ENCODE results near the gene TMEM270. TPM values are rescaled to one million over a fixed set of nuclear protein-coding genes. Genes with fewer than 3 reads are reported as not detected.
A peak's percentile ranks its signal among the peaks of the same experiment; 100 is the strongest.

TMEM270 gene
- total and polyA plus RNA-seq, 2 of the 8 experiments (the other 6 are each of a cell fraction or from before 2014, with no cell fraction given), result 0.26 TPM; not detected in 1

DNA sequence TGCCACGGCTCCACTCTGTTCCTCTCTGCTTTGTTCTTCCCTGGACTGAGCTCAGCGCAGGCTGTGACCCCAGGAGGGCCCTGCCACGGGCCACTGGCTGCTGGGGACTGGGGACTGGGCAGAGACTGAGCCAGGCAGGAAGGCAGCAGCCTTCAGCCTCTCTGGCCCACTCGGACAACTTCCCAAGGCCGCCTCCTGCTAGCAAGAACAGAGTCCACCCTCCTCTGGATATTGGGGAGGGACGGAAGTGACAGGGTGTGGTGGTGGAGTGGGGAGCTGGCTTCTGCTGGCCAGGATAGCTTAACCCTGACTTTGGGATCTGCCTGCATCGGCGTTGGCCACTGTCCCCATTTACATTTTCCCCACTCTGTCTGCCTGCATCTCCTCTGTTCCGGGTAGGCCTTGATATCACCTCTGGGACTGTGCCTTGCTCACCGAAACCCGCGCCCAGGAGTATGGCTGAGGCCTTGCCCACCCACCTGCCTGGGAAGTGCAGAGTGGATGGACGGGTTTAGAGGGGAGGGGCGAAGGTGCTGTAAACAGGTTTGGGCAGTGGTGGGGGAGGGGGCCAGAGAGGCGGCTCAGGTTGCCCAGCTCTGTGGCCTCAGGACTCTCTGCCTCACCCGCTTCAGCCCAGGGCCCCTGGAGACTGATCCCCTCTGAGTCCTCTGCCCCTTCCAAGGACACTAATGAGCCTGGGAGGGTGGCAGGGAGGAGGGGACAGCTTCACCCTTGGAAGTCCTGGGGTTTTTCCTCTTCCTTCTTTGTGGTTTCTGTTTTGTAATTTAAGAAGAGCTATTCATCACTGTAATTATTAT lies 28.9 kb upstream of the TMEM270 start:
- ChIA-PET POLR2A (ENCODE audit: partially characterized antibody) (interaction anchor here (0.6 to 6.8 kb wide), 16 partner anchors 9 to 210 kb away, joined by 3 to 96 read pairs (median 5); partner anchors contain the start of genes ABHD11 and METTL27), CTCF (ENCODE audit: partially characterized antibody) (interaction anchor here (0.6 to 4.9 kb wide), 14 partner anchors 8 to 303 kb away, joined by 3 to 52 read pairs (median 4); partner anchors contain the start of gene ABHD11)
- Histone ChIP-seq H3K4ac (replicated peaks; ENCODE audit: insufficient read length, low read depth, low read length) (peak overlapping the region; percentile 83), H3K4me3 (ENCODE audit: extremely low read depth in 1 of 4, insufficient read depth in 2 of 4, low read depth in 3 of 4, low read length in 4 of 4) (peak overlapping the region; percentile 43 to 63 (median 60)), H4K20me1 (replicated peaks in 1 of 2; ENCODE audit: control insufficient read depth in 1 of 2, insufficient read depth in 2 of 2, low read length in 2 of 2) (no peaks in the 10 kb centered on the region), H3K4me1 (replicated peaks in 1 of 4; ENCODE audit: control insufficient read depth in 3 of 4, insufficient read depth in 4 of 4, low read length in 3 of 4) (peaks cover 22 to 56% (median 43%) of the 10 kb centered on the region in 4 experiments), H3K23me2 (ENCODE audit: low read depth, low read length) (peaks cover 17% of the 10 kb centered on the region; the same call in 1 of the 2 replicates), H3K14ac (ENCODE audit: insufficient read length) (no peak overlapping the region), H3K27me3 (replicated peaks in 1 of 4; ENCODE audit: control insufficient read depth in 3 of 4, extremely low read depth in 1 of 4, insufficient read depth in 3 of 4, low read length in 3 of 4) (peaks cover 0 to 4% (median 0%) of the 10 kb centered on the region in 4 experiments; a peak in 2 of 7 replicates), H3K27ac (ENCODE audit: low read depth, low read length) (peak overlapping the region; percentile 94), H2AK5ac (ENCODE audit: low read depth, low read length) (peak overlapping the region; percentile 84), H3K18ac (ENCODE audit: extremely low read depth, low read length) (peak overlapping the region; percentile 99), H2BK20ac (ENCODE audit: low read length) (peak overlapping the region; percentile 100; the same call in 1 of the 2 replicates), H2AFZ (ENCODE audit: low read length) (no peak overlapping the region), H3K36me3 (ENCODE audit: control insufficient read depth in 2 of 4, insufficient read depth in 4 of 4, low read length in 3 of 4) (no peaks in the 10 kb centered on the region; a peak in 1 of 8 replicates), H4K5ac (ENCODE audit: insufficient read length, low read depth, low read length) (peak overlapping the region; percentile 80), H3K56ac (replicated peaks; ENCODE audit: insufficient read length, low read depth, low read length) (peak overlapping the region; percentile 86), H3K79me1 (ENCODE audit: low read depth, low read length) (peaks cover 5% of the 10 kb centered on the region; the same call in 1 of the 2 replicates), H3K23ac (ENCODE audit: insufficient read length) (no peak overlapping the region), H4K8ac (ENCODE audit: extremely low read depth, insufficient read depth, low read length) (peak overlapping the region; percentile 95), H3K9ac (replicated peaks in 1 of 4; ENCODE audit: extremely low read depth in 1 of 4, low read depth in 3 of 4, low read length in 3 of 4) (peak overlapping the region; percentile 46 to 76 (median 70)), H3K4me2 (ENCODE audit: insufficient read depth in 1 of 2, low read depth in 2 of 2, low read length in 2 of 2) (peak overlapping the region; percentile 63 to 82), H4K91ac (replicated peaks; ENCODE audit: insufficient read length, low read length) (peak overlapping the region; percentile 95), H2BK120ac (replicated peaks; ENCODE audit: low read depth, low read length) (peak overlapping the region; percentile 7), H3K9me3 (ENCODE audit: insufficient read depth in 2 of 2, low read depth in 1 of 2, low read length in 1 of 2) (peaks cover 5 to 7% of the 10 kb centered on the region in 2 experiments; a peak in 2 of 4 replicates), H2BK12ac (ENCODE audit: low read depth, low read length) (peak overlapping the region; percentile 97), H3K79me2 (ENCODE audit: control insufficient read depth in 1 of 2, insufficient read depth in 2 of 2, low read length in 2 of 2) (no peaks in the 10 kb centered on the region; a peak in 1 of 4 replicates), H2BK5ac (ENCODE audit: low read depth, low read length) (peak overlapping the region; percentile 92), H2BK15ac (ENCODE audit: low read length) (peak overlapping the region; percentile 10; the same call in 1 of the 2 replicates)
- WGBS, 2 experiments (ENCODE audit: extremely low coverage in 1 of 2, insufficient coverage in 1 of 2, insufficient read length in 1 of 2, insufficient replicate concordance in 2 of 2, low coverage in 1 of 2, low lambda C conversion rate in 2 of 2, missing lambda C conversion rate in 1 of 2), result 7% methylated on average over 16 of the region's 16 CpGs; no CpG with 5 or more reads in 1 of the 2 experiments
- peak in 1 of 2 experiments; percentile 91 for DNase-seq (ENCODE audit: low read depth in 1 of 2, low spot score in 2 of 2)
- no peak for FAIRE-seq
- TF ChIP-seq SP2 (IDR thresholded peaks at IDR 0.05; ENCODE audit: low read length) (no peak), NRF1 (IDR thresholded peaks at IDR 0.05; ENCODE audit: low read depth, low read length) (no peak), KDM1A (IDR thresholded peaks at IDR 0.05; ENCODE audit: borderline replicate concordance, low read length) (no peak; the same call in 1 of the 2 replicates), ASH2L (IDR thresholded peaks at IDR 0.05; ENCODE audit: low read length) (peak; percentile 96), E2F6 (IDR thresholded peaks at IDR 0.05) (peak; percentile 51; the same call in 1 of the 2 replicates), BACH1 (IDR thresholded peaks at IDR 0.05; ENCODE audit: low read length) (peak; percentile 24; the same call in 1 of the 2 replicates), CBX8 (IDR thresholded peaks at IDR 0.05; ENCODE audit: borderline replicate concordance, low read depth, low read length) (no peak), POLR2AphosphoS5 (IDR thresholded peaks at IDR 0.05; ENCODE audit: low read depth, low read length) (peak; percentile 91), TAF1 (IDR thresholded peaks at IDR 0.05; ENCODE audit: low read depth, low read length) (peak; percentile 87), HDAC6 (IDR thresholded peaks at IDR 0.05; ENCODE audit: low read depth, low read length) (no peak), FOSL1 (IDR thresholded peaks at IDR 0.05; ENCODE audit: insufficient read depth, low read depth, low read length) (no peak)
